ENCODE results near the gene ENO1. TPM values are rescaled to one million over a fixed set of nuclear protein-coding genes. Genes with fewer than 3 reads are reported as not detected.
A peak's percentile ranks its signal among the peaks of the same experiment; 100 is the strongest.

ENO1 gene
- total and polyA plus RNA-seq, 9 of the 15 experiments (the other 6 are each of a cell fraction or from before 2014, with no cell fraction given), result 2,249 to 7,472 (median 2,868) TPM

- TF ChIP-seq CTCFL (IDR thresholded peaks at IDR 0.05; ENCODE audit: borderline replicate concordance, insufficient read depth, low read depth, low read length, poor library complexity, severe bottlenecking) (no peak), ZNF444 (CRISPR knock-in tag; IDR thresholded peaks at IDR 0.05) (no peak), ZNF134 (CRISPR knock-in tag; conservative IDR thresholded peaks at IDR 0.05) (no peak), SMARCE1 (IDR thresholded peaks at IDR 0.05) (peak; percentile 83), IRF2 (CRISPR knock-in tag; IDR thresholded peaks at IDR 0.05) (no peak), ZFPM2 (CRISPR knock-in tag; IDR thresholded peaks at IDR 0.05) (no peak), ZFP30 (CRISPR knock-in tag; IDR thresholded peaks at IDR 0.05; ENCODE audit: borderline replicate concordance) (no peak), ZNF253 (CRISPR knock-in tag; conservative IDR thresholded peaks at IDR 0.05) (no peak), ZNF23 (CRISPR knock-in tag; IDR thresholded peaks at IDR 0.05) (no peak), ZNF316 (IDR thresholded peaks at IDR 0.05) (peak; percentile 97), HIVEP1 (CRISPR knock-in tag; IDR thresholded peaks at IDR 0.05) (no peak), ATF2 (CRISPR knock-in tag; IDR thresholded peaks at IDR 0.05) (no peak), STAG1 (CRISPR knock-in tag; IDR thresholded peaks at IDR 0.05; ENCODE audit: borderline replicate concordance) (no peak), MAZ (CRISPR knock-in tag; conservative IDR thresholded peaks at IDR 0.05 in 1 of 2, IDR thresholded peaks at IDR 0.05 in 1 of 2) (0 out of 4 replicates have a peak, but pooled peaks of 1 of the 2 experiments have one; percentile 14), HOXB6 (CRISPR knock-in tag; IDR thresholded peaks at IDR 0.05; ENCODE audit: borderline replicate concordance) (no peak), TEAD1 (CRISPR knock-in tag; IDR thresholded peaks at IDR 0.05) (no peak), E2F6 (IDR thresholded peaks at IDR 0.05; ENCODE audit: borderline replicate concordance in 1 of 2, extremely low read depth in 1 of 2, insufficient read depth in 1 of 2, insufficient read length in 1 of 2, low read depth in 1 of 2, low read length in 1 of 2, poor library complexity in 1 of 2, severe bottlenecking in 1 of 2) (no peak), MTA3 (IDR thresholded peaks at IDR 0.05; ENCODE audit: borderline replicate concordance) (0 out of 2 replicates have a peak, but pooled peaks have one; percentile 48), ZNF140 (CRISPR knock-in tag; IDR thresholded peaks at IDR 0.05) (no peak), YY1 (IDR thresholded peaks at IDR 0.05; ENCODE audit: borderline replicate concordance in 1 of 3, control insufficient read depth in 1 of 3, extremely low read depth in 1 of 3, insufficient read depth in 3 of 3, insufficient read length in 1 of 3, insufficient replicate concordance in 2 of 3, low read depth in 1 of 3, low read length in 2 of 3) (peak in 1 of 3 experiments; percentile 20)
Observed at GRCh38 chr1:8879922-8880676, 1.6 kb upstream of the ENO1 start (continued).
